Cardiac septum (tissue), 1 donor: ENCODE data around the gene TMPRSS2. TPM values are rescaled to one million over a fixed set of nuclear protein-coding genes. Genes with fewer than 3 reads are reported as not detected.
A peak's percentile ranks its signal among the peaks of the same experiment; 100 is the strongest.

Experiments used
- DNase-seq: peaks from one replicate; pipeline ENCODE4 v3.0.0-alpha.2; 2020; ENCODE audit warnings: low spot score
- intact Hi-C: fragments of 100-400 bp; cut with DNase I; formaldehyde crosslinking; loops from one replicate; pipeline ENCODE4 v1.14.0; 2022
- total RNA-seq: library from RNA; stranded (reverse); fragmentation: NEBNext Ultra II Directional; extraction: Animal tissue kit (Norgen Biotek cat#: 25700); gene quantifications from one replicate; pipeline ENCODE4 v1.2.1, GENCODE V29; 2021
- donor health status: DM: no; HTN: no; CAD: no.

TMPRSS2 gene
- total RNA-seq, 1 donor from 2014 or later, result not detected

DNA sequence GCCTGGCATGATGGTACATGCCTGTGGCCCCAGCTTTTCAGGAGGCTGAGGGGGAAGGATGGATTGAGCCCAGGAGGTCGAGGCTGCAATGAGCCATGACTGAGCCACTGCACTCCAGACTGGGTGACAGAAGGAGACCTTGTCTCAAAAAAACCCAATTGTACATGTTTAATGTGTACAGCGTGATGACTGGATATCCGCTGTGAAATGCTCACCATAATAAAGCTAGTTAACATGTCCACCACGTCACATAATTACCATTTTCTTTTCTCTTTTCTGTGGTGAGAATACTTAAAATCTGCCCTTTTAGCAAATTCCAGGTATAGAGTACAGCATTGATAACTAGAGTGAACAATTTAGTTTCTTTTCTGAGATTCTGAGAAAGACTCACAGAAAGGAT lies 24.0 kb downstream of the TMPRSS2 start:
- DNase-seq, result no peak
- intact Hi-C loops, result no loop called here

GRCh38 chr21:41483415-41483814 lies 24.5 kb downstream of the TMPRSS2 start:
- intact Hi-C loops, result no loop called here
- DNase-seq, result no peak

GRCh38 chr21:41482980-41483379 lies 25.0 kb downstream of the TMPRSS2 start:
- DNase-seq, result no peak
- intact Hi-C loops, result no loop called here

GRCh38 chr21:41482301-41482700 lies 25.7 kb downstream of the TMPRSS2 start:
- intact Hi-C loops, result no loop called here
- no peak for DNase-seq

DNA sequence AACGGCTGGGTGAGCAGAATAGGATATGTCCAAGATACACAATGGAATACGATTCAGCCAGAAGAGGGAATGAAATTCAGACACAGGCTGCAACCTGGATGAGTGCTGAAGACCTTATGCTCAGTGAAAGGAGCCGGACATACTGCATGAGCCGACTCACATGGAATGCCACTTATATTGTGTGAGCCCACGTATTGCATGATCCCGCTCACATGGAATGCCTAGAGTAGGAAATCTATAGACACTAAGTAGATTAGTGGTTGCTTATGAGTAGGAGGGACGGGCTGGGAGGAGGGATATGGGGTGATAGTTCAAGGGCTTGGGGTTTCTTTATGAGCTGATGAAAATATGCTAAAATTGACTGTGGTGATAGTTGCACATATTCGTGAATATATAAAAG lies 26.8 kb downstream of the TMPRSS2 start:
- no peak for DNase-seq
- intact Hi-C loops, result no loop called here

DNA sequence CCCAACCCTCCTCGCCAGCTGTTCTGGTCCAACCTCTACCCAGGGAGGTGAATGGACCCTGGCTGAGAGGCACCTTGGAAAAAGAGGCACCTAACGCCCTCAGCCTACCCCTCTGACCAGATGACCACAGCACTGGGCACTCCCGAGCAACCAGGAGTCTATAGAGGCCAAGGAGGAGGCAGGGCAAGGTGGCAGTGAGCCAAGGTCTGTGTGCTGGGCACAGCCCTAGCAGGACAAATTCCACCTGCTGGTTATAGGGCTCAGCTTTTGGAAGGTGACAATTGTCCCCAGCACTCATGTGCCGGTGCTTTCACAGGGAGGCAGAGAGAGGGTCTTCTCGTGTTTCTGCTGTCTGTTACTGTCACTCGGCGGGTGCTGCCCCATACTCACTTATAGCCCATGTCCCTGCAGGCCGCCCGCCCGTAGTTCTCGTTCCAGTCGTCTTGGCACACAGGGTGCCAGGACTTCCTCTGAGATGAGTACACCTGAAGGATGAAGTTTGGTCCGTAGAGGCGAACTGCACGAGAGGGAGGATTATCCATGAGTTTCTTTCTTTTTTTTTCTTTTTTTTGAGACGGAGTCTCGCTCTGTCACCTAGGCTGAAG lies 27.8 kb downstream of the TMPRSS2 start:
- intact Hi-C loops, result no loop called here

DNA sequence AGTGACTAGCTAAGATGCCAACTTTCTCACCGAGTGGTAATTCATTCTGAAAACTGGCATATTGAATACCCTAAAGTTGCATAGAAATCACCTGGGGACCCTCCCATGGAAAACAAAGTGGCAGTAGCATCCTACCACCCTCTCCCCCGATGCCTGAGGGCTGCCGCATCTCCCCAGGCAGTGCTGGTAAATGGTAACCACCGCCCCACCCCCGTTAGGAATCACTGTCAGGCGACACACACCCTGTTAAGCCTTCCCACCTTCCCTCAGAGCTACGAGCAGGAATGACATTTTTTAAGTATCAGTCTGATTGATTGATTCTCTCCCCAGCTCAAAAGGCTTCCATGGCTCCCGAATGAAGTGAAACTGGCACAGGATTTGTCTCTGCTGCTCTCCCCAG lies 28.3 kb downstream of the TMPRSS2 start:
- intact Hi-C loops, result no loop called here

More for the DNA sequence above, 27.8 kb downstream of the TMPRSS2 start:
- no peak for DNase-seq

GRCh38 chr21:41478319-41479177 lies 29.4 kb downstream of the TMPRSS2 start:
- DNase-seq, result no peak
- intact Hi-C loops, result no loop called here

More for the DNA sequence above, 28.3 kb downstream of the TMPRSS2 start:
- DNase-seq, result no peak

GRCh38 chr21:41477641-41478318 lies 30.2 kb downstream of the TMPRSS2 start:
- intact Hi-C loops, result no loop called here
- DNase-seq, result no peak

GRCh38 chr21:41475714-41476420 lies 32.1 kb downstream of the TMPRSS2 start:
- no peak for DNase-seq
- intact Hi-C loops, result no loop called here

GRCh38 chr21:41472753-41473548 lies 35.0 kb downstream of the TMPRSS2 start:
- intact Hi-C loops, result no loop called here
- DNase-seq, result no peak

DNA sequence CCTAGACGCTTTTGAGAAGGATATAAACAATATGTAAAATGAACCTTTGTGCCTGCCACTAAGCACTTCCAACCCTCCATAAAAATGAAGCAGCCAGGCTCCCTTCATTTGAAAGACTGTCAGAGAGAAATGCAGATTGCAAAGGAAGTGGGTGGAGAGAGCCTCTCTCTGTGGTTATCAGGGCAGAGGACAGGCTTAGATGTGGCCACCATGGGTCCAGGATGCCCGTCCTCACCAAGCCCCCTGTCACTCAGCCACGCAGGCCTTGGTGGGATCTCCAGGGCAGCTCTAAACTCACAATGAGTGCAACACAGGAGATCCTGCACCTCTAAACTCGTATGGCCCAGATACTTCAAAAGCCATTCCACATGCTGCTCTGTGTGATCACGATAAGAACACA lies 37.9 kb downstream of the TMPRSS2 start:
- DNase-seq, result no peak
- intact Hi-C loops, result no loop called here

DNA sequence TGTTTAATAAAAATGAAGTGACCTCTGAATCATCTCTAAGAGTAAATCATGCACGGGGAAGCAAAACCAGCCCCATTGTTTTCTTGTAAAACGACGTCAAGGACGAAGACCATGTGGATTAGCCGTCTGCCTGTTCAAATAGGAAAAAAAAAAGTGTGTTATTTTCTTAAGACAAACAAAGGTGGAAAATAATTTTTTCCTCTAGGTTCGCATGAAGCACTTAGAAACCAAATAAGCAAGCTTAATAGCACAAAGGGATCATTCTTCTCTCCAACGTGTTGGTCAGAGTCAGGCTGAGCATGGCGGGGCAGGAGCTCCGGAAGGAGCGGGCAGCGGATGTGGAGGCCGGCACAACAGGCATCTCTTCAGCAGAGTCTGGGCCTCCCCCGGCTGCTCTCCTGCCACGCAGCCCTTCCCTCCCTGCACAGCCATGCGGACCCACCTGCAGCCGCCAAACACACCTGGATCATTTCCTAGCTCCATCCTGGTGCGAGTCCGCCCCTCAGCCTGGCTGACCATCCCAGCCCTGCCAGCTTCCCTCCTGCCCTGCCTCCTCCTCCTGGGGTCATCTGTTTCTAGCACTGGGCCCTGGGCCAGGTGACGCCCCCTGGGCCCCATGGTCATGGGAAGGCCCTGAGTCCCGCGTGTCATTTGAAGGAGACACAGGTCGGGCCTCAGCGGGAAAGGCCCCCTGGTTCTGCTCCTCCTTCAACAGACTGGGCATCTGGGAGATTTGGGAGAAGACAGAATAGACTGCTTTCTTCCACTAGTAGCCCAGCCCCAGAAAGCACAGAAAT lies 41.7 kb downstream of the TMPRSS2 start:
- no peak for DNase-seq
- intact Hi-C loops, result no loop called here

DNA sequence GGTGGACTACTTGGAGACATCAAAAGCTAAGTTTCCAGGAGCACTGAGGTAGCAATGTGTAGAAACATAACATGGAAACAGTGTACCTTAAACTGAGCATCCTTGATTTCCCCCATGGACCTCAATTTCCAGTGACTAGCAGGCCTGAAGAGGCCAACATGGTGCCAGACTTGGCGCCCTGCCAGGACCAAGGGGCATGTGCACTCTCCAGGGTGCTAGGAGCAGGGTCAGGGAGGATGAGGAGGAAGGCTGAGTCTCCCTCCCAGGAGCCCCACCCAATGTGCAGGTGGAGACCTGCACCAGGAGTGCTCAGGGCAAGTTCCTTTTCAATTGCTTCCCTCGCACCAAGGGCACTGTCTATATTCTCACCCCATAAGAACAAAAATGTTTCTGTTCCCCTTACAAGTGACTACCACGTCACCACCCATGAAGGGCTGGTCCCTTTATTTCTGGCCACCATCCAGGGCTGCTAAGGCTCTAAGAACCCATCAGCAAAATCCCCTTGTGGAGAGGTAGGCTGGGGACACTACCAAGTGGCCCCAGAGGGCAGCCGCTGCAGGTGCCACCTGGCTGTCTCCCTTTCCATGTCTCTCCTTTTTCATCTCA lies 42.7 kb downstream of the TMPRSS2 start:
- intact Hi-C loops, result no loop called here
- no peak for DNase-seq

DNA sequence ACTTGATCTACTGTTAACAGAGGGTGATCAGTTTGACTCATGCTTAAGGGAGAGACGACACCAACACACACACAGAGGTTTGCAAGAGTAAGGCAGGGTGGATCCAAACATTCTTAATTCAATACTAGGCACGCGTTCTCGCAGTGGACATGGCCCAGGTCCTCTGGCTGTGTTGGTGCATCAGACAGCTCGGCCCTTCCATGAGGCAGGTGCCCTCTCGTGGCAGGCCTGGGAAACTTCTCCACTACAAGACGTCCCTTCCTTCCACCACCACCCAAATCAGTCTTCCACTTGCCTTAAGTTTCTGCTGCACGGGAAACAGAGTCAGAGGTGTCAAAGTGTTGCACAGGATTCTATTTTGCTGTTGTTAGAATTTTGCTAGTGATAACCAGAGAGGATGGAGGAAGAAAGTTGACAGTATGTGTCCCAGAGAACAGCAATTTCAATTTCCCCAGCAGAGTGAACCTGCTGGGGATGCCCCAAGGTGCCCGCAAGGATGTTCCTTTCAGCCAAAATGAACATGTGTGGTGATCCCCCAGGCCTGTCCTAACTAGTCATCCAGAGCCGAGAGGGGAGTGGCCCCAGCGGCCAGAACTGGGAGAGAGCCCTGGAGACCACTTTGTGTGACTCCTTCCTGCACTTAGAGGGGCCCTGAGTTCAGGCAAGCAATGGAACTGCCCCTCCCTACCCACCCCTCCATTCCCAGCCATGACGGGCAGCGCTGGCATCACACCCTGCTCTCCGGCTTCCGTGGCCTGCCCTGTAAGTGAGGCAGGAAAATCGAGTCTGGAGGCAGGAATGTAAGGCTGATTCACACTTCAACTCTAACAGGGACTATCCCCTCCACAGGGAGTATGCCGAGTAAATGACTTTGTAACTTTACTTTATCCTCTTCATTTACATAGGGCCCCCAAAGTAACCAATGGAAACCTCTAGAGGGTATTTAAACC lies 47.1 kb downstream of the TMPRSS2 start:
- DNase-seq, result peak; percentile 82
- intact Hi-C loops, result loop anchor here (2.0 kb wide), 2 partner anchors 176 to 338 kb away; no protein-coding TSS in a partner anchor

DNA sequence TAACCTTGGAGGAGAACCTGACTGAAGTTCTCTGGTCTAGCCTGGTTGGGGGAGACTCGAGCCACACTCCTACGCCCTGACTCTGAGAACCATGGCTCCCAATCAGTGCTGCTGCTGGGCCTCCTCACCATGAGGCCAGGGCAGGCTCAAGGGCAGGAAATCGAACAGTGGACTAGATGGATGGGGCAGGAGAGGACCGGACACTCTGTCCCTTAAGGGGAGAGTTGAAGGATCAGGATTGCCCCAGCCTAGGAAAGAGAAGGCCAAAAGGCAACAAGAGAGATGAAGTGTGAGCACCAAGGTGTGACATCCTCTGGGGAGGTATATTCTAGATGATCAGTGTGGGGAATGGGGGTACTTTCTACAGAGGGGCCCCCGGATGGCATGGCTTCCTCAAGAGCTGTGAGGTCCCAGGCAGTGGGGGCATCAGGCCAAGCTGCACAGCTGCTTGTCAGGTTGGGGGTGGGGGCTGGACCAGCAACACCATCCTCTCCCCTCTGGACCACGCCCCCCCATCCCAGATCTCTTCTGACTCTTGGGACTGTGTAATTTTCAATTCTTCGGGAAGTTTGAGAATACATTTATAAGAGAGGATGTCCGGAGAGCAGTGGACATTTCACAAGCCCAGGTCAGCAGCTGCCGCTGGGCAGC lies 47.9 kb downstream of the TMPRSS2 start:
- intact Hi-C loops, result loop anchor here (2.0 kb wide), 2 partner anchors 175 to 337 kb away; no protein-coding TSS in a partner anchor
- DNase-seq, result peak; percentile 14
